ENCODE results near the gene RASGRP4.
"Not testable (repeated sequence)": the region's sequence is repeated elsewhere in the genome, so short reads cannot be mapped to it uniquely, and the experiment has no call there.

RASGRP4 gene

GRCh38 chr19:38367041-38367440, 59.0 kb downstream of the RASGRP4 start:
- no peak for DNase-seq

GRCh38 chr19:38362946-38363688, 62.9 kb downstream of the RASGRP4 start:
- not testable (repeated sequence) for DNase-seq

DNA sequence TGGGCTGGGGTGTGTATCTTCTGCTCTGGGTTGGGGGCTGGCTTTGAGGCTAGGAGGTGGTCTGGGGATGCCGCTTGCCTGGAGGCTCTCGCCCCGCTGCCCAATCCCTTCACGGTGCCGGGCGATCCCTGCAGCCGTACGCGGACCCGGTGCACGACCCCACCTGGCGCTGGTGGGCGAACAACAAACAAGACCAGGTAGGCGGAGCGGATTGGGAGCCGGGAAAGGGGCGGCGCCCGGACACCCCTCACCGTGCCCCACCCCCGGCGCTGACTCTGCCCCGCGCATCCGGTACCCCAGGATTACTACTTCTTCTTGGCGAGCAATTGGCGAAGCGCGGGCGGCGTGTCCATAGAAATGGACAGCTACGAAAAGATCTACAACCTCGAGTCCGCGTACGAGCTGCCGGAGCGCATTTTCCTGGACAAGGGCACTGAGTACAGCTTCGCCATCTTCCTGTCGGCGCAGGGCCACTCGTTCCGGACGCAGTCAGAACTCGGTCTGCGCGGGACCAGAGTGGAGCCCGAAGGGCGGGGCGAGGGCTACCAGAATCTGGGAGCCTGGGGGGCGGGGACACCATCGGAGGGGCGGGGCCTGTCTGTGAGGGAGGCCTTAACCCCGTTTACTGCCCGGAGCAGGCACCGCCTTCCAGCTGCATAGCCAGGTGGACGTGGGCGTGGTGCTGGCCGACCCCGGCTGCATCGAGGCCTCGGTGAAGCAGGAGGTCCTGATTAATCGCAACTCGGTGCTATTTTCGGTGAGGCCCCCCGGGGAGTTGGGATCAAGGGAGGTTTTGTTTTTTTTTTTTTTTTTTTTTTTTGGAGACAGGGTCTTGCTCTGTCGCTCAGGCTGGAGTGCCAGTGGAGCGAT, 63.7 kb downstream of the RASGRP4 start:
- DNase-seq: peak; percentile 23 to 60

DNA sequence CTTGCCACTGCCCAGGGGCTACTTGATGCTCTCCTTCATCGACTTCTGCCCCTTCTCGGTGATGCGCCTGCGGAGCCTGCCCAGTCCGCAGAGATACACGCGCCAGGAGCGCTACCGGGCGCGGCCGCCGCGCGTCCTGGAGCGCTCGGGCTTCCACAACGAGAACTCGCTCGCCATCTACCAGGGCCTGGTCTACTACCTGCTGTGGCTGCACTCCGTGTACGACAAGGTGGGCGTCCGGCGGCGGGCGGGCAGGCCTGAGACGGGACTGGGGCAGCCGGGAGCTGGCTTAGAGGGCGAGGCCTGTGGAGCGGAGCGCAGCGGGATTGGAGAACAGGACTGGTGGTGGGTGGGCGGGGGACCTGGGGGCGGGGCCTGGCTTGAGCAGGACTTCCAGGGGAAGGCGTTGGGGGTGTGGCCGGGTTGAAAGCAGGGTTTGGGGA, 64.4 kb downstream of the RASGRP4 start:
- DNase-seq: peak; percentile 45 to 58

GRCh38 chr19:38360839-38361631, 65.0 kb downstream of the RASGRP4 start:
- DNase-seq: no peak

GRCh38 chr19:38360351-38360750, 65.7 kb downstream of the RASGRP4 start:
- DNase-seq: no peak

DNA sequence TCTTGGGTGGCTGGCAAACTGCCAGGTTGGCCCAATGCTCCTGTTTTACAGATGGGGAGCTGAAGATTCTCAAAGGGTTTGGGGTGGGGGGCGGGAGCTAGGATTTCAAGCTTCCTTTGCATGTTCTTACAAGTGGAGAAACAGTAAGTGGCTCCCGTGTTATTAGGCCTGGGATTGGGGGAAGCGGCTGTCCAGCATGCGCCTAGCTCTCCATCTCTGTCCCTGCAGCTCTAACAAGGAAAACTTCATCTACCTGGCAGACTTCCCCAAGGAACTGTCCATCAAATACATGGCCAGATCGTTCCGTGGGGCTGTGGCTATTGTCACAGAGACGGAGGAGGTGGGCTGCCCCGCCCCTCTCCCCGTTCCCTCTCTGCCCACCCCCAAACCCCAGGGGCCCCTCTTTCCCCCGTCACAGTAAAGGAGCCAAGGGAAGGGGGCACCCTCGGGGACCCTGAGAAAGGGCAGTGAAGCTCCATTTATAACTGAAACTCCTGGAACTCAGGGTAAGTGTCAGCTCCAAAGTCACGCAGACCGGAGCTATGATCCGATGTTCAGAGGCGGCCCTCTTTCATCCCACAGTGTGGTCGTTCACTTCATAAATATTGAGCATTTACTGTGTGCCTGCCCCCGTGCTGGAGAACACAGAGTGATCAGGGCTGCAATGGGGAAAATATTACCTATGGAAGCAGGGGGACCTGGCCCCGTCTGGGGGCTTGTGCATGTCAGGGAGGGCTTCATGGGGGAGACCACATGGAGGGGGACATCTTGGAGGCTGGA, 66.6 kb downstream of the RASGRP4 start:
- no peak for DNase-seq

All from bone marrow (tissue), 2 donors.